ENCODE data around the gene DPYSL3. TPM values are rescaled to one million over a fixed set of nuclear protein-coding genes. Genes with fewer than 3 reads are reported as not detected.
A peak's percentile ranks its signal among the peaks of the same experiment; 100 is the strongest.

DPYSL3 gene
- total RNA-seq, 4 donors from 2014 or later = 175 to 475 (median 290) TPM

GRCh38 chr5:147396070-147396823 is 113.6 kb downstream of the DPYSL3 start:
- Histone ChIP-seq H3K4me3 (no peak overlapping the region), H3K4me1 (peaks cover 0 to 43% (median 0%) of the 10 kb centered on the region in 3 donors), H3K36me3 (peaks cover 0 to 98% of the 10 kb centered on the region in 2 donors), H3K27me3 (no peaks in the 10 kb centered on the region), H3K9me3 (no peaks in the 10 kb centered on the region), H3K27ac (peak overlapping the region; percentile 15 to 62 (median 44))
- WGBS, 2 donors (ENCODE audit: low coverage in 1 of 2) = 45 to 66% methylated on average over 2 to 4 of the region's 8 CpGs
- peak; percentile 84 for ATAC-seq
- TF ChIP-seq POLR2AphosphoS5 (IDR thresholded peaks at IDR 0.05) (peak; percentile 32), CTCF (IDR thresholded peaks at IDR 0.05) (no peak)

- Histone ChIP-seq H3K27ac (peak overlapping the region in 2 of 4 donors; percentile 30 to 48), H3K4me3 (no peak overlapping the region), H3K36me3 (peaks cover 0 to 86% of the 10 kb centered on the region in 2 donors), H3K9me3 (no peaks in the 10 kb centered on the region), H3K4me1 (peaks cover 0 to 40% (median 0%) of the 10 kb centered on the region in 3 donors), H3K27me3 (no peaks in the 10 kb centered on the region)
- ATAC-seq = no peak
- TF ChIP-seq CTCF (IDR thresholded peaks at IDR 0.05) (peak in 3 of 4 experiments; percentile 31 to 46 (median 38)), POLR2A (IDR thresholded peaks at IDR 0.05) (no peak)
- 74 to 78% methylated on average over 11 to 15 of the region's 15 CpGs for WGBS, 2 donors (ENCODE audit: low coverage in 1 of 2)
Observed at GRCh38 chr5:147393874-147394672, 115.8 kb downstream of the DPYSL3 start.

- TF ChIP-seq CTCF (IDR thresholded peaks at IDR 0.05) = peak; percentile 50 to 75 (median 68)
- TF ChIP-seq EP300 (IDR thresholded peaks at IDR 0.05) = no peak
- peak; percentile 41 for TF ChIP-seq POLR2AphosphoS5 (IDR thresholded peaks at IDR 0.05)
- Histone ChIP-seq H3K4me3 (no peak overlapping the region), H3K27me3 (no peaks in the 10 kb centered on the region), H3K4me1 (peaks cover 0 to 47% (median 0%) of the 10 kb centered on the region in 3 donors), H3K27ac (peak overlapping the region in 3 of 4 donors; percentile 30 to 48 (median 45)), H3K36me3 (peaks cover 0 to 64% of the 10 kb centered on the region in 2 donors), H3K9me3 (no peaks in the 10 kb centered on the region)
- peak; percentile 82 for ATAC-seq
- WGBS, 2 donors (ENCODE audit: low coverage in 1 of 2) = 38 to 43% methylated on average over 4 to 5 of the region's 5 CpGs
Observed at GRCh38 chr5:147391781-147392180, 118.1 kb downstream of the DPYSL3 start.

- peaks cover 0 to 55% of the 10 kb centered on the region in 2 donors for H3K36me3 ChIP-seq
- no peak for ATAC-seq
- H3K27me3 ChIP-seq = no peaks in the 10 kb centered on the region
- peak overlapping the region in 3 of 4 donors; percentile 30 to 48 (median 45) for H3K27ac ChIP-seq
- TF ChIP-seq POLR2A (IDR thresholded peaks at IDR 0.05) (no peak), EP300 (IDR thresholded peaks at IDR 0.05) (no peak), CTCF (IDR thresholded peaks at IDR 0.05) (no peak), POLR2AphosphoS5 (IDR thresholded peaks at IDR 0.05) (no peak)
- no peak overlapping the region for H3K4me3 ChIP-seq
- H3K9me3 ChIP-seq = no peaks in the 10 kb centered on the region
- H3K4me1 ChIP-seq = peaks cover 0 to 38% (median 0%) of the 10 kb centered on the region in 3 donors
- 35 to 38% methylated on average over 2 to 3 of the region's 3 CpGs for WGBS, 2 donors (ENCODE audit: low coverage in 1 of 2)
Observed at GRCh38 chr5:147390654-147391225, 119.1 kb downstream of the DPYSL3 start.

Measured in gastroesophageal sphincter (tissue), 4 donors.